Astrocyte of the cerebellum (primary cell): ENCODE measurements around the gene LRRC38.

Experiments used
- DNase-seq: peaks from one replicate; pipeline ENCODE4 v3.0.0-alpha.2; 2011; ENCODE audit warnings: low read depth
- H3K4me3 ChIP-seq: 2 replicates; pipeline ENCODE4 v1.5.1; 2011; ENCODE audit warnings: mild to moderate bottlenecking, low read depth, low read length, moderate library complexity
- in situ Hi-C: cut with HindIII; loops from 2 replicates; pipeline ENCODE4 v1.10.0; 2017; ENCODE audit warnings: low sequenced_read_pairs
- TF ChIP-seq, protein P1 (sequence below): IDR thresholded peaks from 2 replicates; pipeline ENCODE4 v1.5.1; 2012; ENCODE audit warnings: low read length, low read depth, moderate library complexity, mild to moderate bottlenecking; ENCODE audit errors: missing control alignments

The LRRC38 gene

DNA sequence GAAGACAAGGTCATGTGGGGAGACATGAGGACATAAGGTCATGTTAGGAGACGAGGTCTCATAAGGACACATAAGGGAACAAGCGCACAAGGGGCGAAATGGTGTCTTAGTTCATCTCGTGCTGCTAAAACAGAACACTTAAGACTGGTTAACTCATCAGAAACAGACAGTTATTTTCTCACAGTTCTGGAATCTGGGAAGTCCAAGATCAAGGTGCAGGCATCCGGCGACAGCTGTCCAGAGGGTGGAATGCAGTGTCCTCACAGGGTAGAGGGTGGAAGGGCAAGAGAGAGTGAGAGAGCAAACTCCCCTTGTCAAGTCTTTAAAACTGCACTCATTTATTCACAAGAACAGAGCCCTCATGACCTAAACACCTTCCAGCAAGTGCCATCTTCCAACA, 35.2 kb upstream of the LRRC38 start:
- in situ Hi-C loops = no loop called here
- DNase-seq = no peak
- TF ChIP-seq, protein P1, sequence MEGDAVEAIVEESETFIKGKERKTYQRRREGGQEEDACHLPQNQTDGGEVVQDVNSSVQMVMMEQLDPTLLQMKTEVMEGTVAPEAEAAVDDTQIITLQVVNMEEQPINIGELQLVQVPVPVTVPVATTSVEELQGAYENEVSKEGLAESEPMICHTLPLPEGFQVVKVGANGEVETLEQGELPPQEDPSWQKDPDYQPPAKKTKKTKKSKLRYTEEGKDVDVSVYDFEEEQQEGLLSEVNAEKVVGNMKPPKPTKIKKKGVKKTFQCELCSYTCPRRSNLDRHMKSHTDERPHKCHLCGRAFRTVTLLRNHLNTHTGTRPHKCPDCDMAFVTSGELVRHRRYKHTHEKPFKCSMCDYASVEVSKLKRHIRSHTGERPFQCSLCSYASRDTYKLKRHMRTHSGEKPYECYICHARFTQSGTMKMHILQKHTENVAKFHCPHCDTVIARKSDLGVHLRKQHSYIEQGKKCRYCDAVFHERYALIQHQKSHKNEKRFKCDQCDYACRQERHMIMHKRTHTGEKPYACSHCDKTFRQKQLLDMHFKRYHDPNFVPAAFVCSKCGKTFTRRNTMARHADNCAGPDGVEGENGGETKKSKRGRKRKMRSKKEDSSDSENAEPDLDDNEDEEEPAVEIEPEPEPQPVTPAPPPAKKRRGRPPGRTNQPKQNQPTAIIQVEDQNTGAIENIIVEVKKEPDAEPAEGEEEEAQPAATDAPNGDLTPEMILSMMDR = no peak
- no peak overlapping the region for H3K4me3 ChIP-seq

- in situ Hi-C loops = no loop called here
- TF ChIP-seq, protein P1 = no peak
- no peak for DNase-seq
- H3K4me3 ChIP-seq = no peak overlapping the region
Measured at GRCh38 chr1:13548281-13548680, 34.5 kb upstream of the LRRC38 start.

DNA sequence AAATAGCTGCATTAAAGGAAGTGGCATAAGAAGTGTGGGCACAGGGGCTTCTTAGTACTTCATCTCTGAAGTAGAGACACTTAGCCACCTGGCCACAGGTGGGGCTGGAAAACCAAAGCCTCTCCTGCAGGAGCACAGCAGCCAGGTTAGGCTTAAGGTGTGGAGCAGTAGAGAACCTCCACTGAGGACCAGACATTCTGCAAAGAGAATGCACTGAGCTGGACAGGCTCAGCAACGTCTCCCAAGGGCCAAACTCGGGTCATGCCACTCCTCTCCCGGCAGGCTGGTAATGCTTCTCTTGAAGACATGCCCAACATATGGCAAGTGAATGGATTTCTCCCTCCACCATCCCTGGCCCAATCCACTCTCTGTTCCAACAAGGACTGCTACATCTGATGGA, 33.0 kb upstream of the LRRC38 start:
- in situ Hi-C loops = no loop called here
- TF ChIP-seq, protein P1 = no peak
- no peak overlapping the region for H3K4me3 ChIP-seq
- no peak for DNase-seq

GRCh38 chr1:13544221-13544556, 30.4 kb upstream of the LRRC38 start:
- TF ChIP-seq, protein P1 = no peak
- H3K4me3 ChIP-seq = no peak overlapping the region
- in situ Hi-C loops = no loop called here
- no peak for DNase-seq

DNA sequence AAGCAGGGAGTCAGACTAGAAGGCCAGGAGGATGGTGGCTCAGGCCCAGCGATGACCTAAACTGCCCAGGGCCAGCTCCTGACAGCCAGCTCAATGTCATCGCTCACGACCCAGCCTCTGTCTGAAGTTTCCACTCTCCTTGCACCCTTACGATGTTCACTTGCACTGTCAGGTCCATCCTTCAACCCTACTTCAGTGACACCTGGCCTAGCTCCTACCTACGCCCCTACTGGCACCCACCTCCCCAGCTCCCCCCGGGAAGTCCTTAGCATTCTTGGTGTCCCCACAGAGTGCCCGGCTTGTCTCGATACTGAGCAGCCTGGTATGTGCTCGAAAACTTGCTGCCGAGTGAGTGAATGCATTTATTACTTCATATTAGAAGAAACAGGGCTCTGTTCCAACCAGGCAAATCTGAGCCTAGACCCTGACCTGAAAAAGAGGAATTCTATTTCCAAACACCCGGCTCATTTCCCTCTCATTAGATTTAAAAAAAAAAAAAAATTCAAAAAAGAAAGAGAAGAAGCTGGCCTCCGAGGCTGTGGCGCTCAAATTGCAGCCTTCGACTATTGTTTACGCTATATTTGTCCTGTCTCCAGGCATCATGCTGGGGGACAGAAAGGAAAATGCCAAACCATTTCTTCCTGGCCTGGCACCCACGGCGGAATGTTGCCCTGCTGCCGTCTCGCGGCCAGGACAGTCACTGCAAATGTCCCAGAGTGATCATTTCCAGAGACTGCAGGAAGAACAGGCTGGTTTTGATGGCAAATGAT, 29.8 kb upstream of the LRRC38 start:
- no peak overlapping the region for H3K4me3 ChIP-seq
- TF ChIP-seq, protein P1 = peak; percentile 71
- DNase-seq = no peak
- in situ Hi-C loops = no loop called here

DNA sequence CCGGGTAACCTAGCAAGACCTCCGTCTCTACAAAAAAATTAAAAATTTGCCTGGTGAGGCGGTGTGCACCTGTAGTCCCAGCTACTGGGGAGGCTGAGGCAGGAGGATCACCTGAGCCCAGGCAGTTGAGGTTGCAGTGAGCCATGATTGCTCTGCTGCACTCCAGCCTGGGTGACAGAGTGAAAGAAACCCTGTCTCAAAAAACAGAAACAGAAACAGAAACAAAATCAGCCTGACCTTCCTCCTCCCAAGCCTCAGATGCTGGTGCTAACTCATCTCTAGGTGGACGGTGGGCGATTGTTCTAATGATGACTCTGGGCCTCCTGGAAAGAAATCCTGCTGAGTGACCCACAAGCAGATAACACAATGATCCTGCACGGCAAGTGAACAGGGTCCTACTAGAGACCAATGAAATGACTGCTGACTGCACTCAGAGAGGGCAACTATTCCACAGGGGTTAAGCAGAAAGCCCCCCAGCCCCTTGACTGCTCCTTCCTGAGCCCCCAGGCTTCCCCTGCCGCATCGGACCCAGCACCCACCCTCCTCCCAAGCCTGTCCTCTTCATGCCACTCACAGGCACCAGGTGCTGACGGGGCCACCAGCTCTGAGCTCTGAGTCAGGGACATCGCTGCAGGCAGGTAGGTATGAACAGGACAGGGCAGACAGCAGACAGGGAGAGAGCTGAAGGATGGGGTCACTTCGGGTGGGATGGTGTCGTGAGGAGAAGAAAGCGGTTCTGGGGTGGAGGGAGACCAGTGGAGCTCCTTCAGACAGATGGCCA, 27.8 kb upstream of the LRRC38 start:
- H3K4me3 ChIP-seq = no peak overlapping the region
- TF ChIP-seq, protein P1 = no peak
- no peak for DNase-seq
- in situ Hi-C loops = no loop called here
